GM21390 (cell line): ENCODE data around the gene DDAH2.
"Not testable (repeated sequence)": the region's sequence is repeated elsewhere in the genome, so short reads cannot be mapped to it uniquely, and the experiment has no call there.

Source experiments
- ATAC-seq: cut with Tn5 transposase; IDR thresholded peaks from one replicate; pipeline ENCODE4 v1.9.1; 2021; ENCODE audit not compliant: unreplicated experiment

The DDAH2 gene

GRCh38 chr6:31715022-31715958 is 13.8 kb downstream of the DDAH2 start, which contains the start of gene LY6G6D:
TSS of gene LY6G6D (plus strand) at chr6:31715348. CDS start at chr6:31715356, 8 bp downstream.
- no peak for ATAC-seq

GRCh38 chr6:31713991-31714684 is 15.0 kb downstream of the DDAH2 start:
- no peak for ATAC-seq

- no peak for ATAC-seq
Measured at GRCh38 chr6:31713465-31713864, 15.6 kb downstream of the DDAH2 start.

GRCh38 chr6:31712296-31712695 is 16.8 kb downstream of the DDAH2 start:
- no peak for ATAC-seq

GRCh38 chr6:31711233-31711632 is 17.9 kb downstream of the DDAH2 start:
- ATAC-seq = no peak

GRCh38 chr6:31710523-31711219 is 18.4 kb downstream of the DDAH2 start:
- ATAC-seq = no peak

- ATAC-seq = not testable (repeated sequence)
Measured at GRCh38 chr6:31709157-31709556, 19.9 kb downstream of the DDAH2 start.

- no peak for ATAC-seq
Measured at GRCh38 chr6:31708224-31708623, 20.9 kb downstream of the DDAH2 start.

- ATAC-seq = no peak
Measured at GRCh38 chr6:31707701-31708100, 21.4 kb downstream of the DDAH2 start.

GRCh38 chr6:31706599-31706998 is 22.5 kb downstream of the DDAH2 start, which contains the start of gene LY6G6F:
TSS of gene LY6G6F (plus strand) at chr6:31706866. CDS start at chr6:31706907, 41 bp downstream.
- ATAC-seq = no peak

- no peak for ATAC-seq
Measured at GRCh38 chr6:31705931-31706330, 23.2 kb downstream of the DDAH2 start.

- ATAC-seq = peak; percentile 83
Measured at GRCh38 chr6:31702819-31703716, 26.0 kb downstream of the DDAH2 start, which contains the start of gene ABHD16A. TSS of gene ABHD16A (minus strand) at chr6:31703324. CDS start at chr6:31703281, 43 bp downstream.

- ATAC-seq = no peak
Measured at GRCh38 chr6:31702405-31702818, 26.7 kb downstream of the DDAH2 start.

- ATAC-seq = no peak
Measured at GRCh38 chr6:31701666-31702404, 27.3 kb downstream of the DDAH2 start.

GRCh38 chr6:31700740-31701401 is 28.2 kb downstream of the DDAH2 start:
- ATAC-seq = no peak

- no peak for ATAC-seq
Measured at GRCh38 chr6:31697555-31697954, 31.5 kb downstream of the DDAH2 start.

GRCh38 chr6:31693535-31693934 is 35.6 kb downstream of the DDAH2 start:
- ATAC-seq = no peak

GRCh38 chr6:31692886-31693285 is 36.2 kb downstream of the DDAH2 start:
- ATAC-seq = no peak

- ATAC-seq = no peak
Measured at GRCh38 chr6:31692353-31692752, 36.7 kb downstream of the DDAH2 start.
